Measurements from ENCODE around the gene CLDN22.
"Not testable (repeated sequence)": the region's sequence is repeated elsewhere in the genome, so short reads cannot be mapped to it uniquely, and the experiment has no call there.

The CLDN22 gene

GRCh38 chr4:183326853-183327252, 6.8 kb upstream of the CLDN22 start:
- no peak overlapping the region for H3K27ac ChIP-seq
- no peak overlapping the region for H3K4me3 ChIP-seq

- H3K27ac ChIP-seq, H3K4me3 ChIP-seq: not testable (repeated sequence)
Observed at GRCh38 chr4:183326387-183326786, 6.3 kb upstream of the CLDN22 start.

DNA sequence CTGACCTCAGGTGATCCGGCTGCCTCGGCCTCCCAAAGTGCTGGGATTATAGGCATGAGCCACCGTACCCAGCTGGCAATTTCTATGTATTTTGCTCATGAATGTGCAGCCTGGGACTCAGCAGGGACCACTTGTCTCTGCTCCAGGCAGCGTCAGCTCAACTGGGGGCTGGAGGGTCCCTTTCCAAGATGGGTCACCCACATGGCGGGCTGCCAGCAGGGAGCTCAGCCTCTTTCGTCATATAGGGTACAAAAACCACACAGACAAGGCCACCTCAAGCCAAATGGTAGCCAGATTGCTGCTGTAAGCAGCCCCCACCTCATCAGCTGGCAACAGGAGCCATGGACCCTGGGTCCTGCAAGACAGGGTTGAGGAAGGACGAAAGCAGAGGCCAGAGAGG, 4.5 kb upstream of the CLDN22 start:
- no peak overlapping the region for H3K4me3 ChIP-seq
- H3K27ac ChIP-seq = no peak overlapping the region

GRCh38 chr4:183324056-183324455, 4.0 kb upstream of the CLDN22 start:
- not testable (repeated sequence) for H3K27ac ChIP-seq, H3K4me3 ChIP-seq

DNA sequence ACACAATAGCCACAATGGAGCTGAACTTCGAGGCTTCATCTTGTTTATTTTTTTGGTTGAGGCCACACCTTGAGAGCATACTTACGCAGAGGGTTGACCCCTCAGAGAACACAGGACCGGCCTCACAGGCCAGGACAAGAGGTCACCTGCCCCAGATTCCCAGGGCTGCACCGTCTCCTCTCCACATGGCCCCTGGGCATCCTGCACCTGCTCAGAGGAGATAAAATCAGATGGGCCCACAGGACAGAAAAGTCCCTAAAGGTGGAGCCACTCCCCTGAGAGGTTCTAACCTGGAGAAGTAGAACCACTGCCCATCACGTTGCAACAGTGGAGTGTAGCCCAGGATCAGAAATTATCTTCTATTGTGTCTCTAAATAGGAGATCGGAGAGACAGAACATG, 3.2 kb upstream of the CLDN22 start:
- Histone ChIP-seq H3K27ac (no peak overlapping the region), H3K4me3 (no peak overlapping the region)

GRCh38 chr4:183322326-183322725, 2.2 kb upstream of the CLDN22 start, which contains the start of gene CLDN24:
CLDN24 (minus strand) TSS chr4:183322426; CDS start chr4:183322426, 0 bp downstream.
- H3K4me3 ChIP-seq = no peak within 1 kb of the TSS
- H3K27ac ChIP-seq = no peak within 1 kb of the TSS

GRCh38 chr4:183321516-183321915, 1.4 kb upstream of the CLDN22 start:
- no peak overlapping the region for H3K4me3 ChIP-seq
- no peak overlapping the region for H3K27ac ChIP-seq

DNA sequence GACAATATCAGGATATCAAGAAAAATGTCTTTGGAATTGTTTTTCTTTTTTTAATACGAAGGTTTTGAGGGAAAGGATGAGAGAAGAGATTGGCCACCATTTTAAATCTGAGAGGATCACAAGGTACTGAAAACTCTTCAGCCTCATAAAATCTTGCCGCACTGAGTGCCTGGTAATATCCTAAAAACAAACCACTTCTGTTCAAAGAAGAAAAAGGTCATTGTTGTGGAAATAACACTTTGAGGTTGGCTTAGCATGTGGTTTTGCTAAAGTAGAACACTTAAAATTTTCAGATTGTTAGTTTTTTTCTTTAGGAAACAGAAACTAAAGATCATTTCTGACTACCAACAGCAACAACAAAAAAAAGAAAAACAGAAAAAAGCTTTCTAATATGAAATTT, 1.0 kb upstream of the CLDN22 start:
- Histone ChIP-seq H3K27ac (no peak overlapping the region), H3K4me3 (no peak overlapping the region)

DNA sequence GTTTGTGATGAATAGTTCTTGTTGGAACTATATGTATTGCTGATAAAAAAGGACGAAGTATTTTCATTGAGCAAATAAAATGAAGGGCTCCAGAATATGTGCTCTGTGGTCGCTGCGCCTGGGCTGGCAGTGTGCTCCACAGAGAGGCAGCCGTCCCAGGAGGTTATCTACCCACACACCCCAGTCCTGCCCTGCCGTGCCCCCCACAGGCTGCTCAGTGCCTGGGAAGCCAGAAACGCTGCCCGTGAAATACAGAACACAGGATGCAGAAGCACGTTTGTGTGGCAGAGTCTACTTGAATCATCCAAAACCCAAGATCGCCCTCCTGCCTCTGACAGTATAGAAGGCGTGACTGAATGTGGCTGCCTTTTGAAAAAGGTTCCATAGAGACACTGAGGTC, 1.4 kb downstream of the CLDN22 start:
- no peak overlapping the region for H3K4me3 ChIP-seq

DNA sequence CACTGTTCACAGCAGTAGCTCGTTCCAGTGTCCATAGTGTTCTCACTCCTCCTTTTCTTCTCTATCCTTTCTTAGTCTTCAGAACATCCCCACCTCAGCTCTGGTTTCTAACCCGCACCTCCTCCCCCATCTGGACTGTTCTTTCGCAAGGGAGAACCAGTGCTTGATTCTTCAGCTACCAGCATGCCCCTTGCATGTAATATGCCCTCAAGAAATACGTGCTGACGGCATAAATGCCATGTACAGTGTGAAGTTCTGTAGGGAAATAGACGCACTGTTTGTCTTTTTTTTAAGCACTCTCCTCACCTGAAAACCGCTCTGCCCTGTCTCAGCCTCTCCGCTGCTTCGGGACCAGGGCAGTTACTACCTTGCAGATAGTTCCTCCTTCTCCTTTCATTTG, 5.3 kb downstream of the CLDN22 start:
- Histone ChIP-seq H3K27ac (no peak overlapping the region), H3K4me3 (no peak overlapping the region)

More for the DNA sequence above, 1.4 kb downstream of the CLDN22 start:
- H3K27ac ChIP-seq = no peak overlapping the region

DNA sequence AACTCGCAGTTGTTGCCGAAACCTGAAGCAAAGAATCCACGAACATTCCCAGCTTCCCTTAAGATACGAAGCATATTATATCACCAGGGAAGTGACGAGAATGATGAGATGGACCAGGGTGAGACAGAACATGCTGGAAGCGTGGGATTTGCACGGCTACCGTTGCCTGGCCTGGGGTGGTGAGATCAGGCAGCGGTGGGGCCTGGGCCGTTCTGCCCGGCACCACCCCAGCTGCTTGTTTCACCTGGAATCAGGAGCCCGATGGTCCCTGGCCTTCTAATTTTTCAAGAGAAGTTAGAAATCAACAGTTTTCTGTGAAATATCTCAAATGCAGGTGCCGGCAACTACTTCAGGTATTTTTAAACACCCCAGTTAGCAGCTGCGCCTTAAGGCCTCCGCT, 5.7 kb downstream of the CLDN22 start:
- no peak overlapping the region for H3K4me3 ChIP-seq
- H3K27ac ChIP-seq = no peak overlapping the region

DNA sequence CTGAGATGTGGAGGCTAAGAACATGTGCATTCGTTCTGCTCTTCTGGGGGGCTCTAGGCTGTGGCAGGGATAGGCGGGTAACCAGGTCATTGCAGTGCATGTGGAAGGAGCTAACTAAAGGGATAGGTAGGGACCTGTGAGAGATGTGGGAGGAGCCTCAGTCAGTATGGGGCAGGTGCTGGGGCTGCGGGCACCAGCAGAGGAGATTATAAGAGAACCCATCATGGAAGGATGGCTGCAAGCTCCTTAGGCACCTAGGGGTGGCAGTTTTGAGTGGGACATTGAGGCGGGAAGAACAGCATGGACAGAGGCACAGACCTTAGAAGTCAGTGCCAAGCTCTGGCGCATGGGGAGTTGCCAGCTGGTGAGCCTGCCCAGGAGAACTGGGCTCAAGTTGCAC, 7.2 kb downstream of the CLDN22 start:
- Histone ChIP-seq H3K27ac (no peak overlapping the region), H3K4me3 (no peak overlapping the region)

- Histone ChIP-seq H3K4me3 (no peak overlapping the region), H3K27ac (no peak overlapping the region)
Observed at GRCh38 chr4:183306811-183307210, 13.3 kb downstream of the CLDN22 start.

- no peak overlapping the region for H3K27ac ChIP-seq
Observed at GRCh38 chr4:183304538-183304937, 15.5 kb downstream of the CLDN22 start.

DNA sequence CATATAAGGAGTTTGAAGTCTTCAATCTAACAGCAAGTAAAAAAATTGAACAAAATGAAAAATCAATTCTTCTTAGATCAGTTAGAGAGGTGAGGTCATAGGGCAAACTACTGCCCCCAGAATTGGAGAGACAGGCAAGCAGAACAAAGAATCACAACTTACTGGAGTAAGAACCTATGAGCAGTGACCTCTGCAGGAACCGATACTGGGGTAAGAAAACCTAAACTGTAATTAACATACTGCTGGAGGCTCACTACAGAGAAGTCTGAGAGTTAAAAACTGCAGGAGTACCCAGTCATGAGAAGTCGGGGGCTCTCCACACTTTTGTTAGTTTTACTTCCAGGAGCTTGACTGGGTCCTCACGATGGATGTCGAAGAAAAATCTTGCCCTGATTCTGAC, 16.0 kb downstream of the CLDN22 start:
- Histone ChIP-seq H3K4me3 (no peak overlapping the region), H3K27ac (no peak overlapping the region)

More at GRCh38 chr4:183304538-183304937, 15.5 kb downstream of the CLDN22 start:
- no peak overlapping the region for H3K4me3 ChIP-seq

DNA sequence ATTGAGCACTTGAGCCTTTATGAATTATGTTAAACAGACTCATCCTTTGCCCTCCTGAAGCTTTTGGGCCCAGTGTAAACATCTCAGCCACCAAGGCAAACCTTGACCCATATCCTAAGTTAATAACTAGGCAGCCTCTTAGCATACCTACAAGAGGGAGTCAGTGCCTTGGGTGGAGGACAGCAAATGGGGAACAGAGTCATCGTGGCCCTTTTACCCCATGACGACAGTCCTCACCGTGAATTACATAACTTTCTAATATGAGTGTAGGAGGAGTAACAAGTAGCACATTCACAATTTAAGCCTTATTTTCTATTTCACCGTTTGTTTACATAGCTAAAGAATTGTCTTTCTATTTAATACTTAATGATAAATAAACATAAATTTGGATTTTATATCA, 16.8 kb downstream of the CLDN22 start:
- Histone ChIP-seq H3K4me3 (no peak overlapping the region), H3K27ac (no peak overlapping the region)

DNA sequence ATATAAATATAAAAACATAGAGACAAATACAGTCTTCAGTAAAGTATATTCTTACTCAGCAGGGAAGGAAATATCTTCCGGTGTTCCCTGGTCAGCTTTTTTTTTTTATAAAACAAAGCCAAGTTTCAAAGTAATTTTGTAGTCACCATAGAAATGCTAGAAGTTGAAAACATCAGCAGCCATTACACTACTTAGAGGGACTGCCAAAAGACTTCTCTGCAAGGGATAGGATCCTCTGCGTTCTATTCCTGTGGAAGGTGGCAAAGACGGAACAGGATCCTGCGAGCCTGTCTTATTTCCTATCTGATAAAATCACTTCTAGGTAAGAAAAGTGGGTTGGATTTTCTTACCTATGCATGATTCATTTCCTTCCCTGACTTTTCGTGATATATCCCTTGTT, 19.4 kb downstream of the CLDN22 start:
- Histone ChIP-seq H3K4me3 (no peak overlapping the region), H3K27ac (no peak overlapping the region)

GRCh38 chr4:183300070-183300469, 20.0 kb downstream of the CLDN22 start:
- no peak overlapping the region for H3K4me3 ChIP-seq
- no peak overlapping the region for H3K27ac ChIP-seq

- H3K27ac ChIP-seq = no peak overlapping the region
- H3K4me3 ChIP-seq = no peak overlapping the region
Observed at GRCh38 chr4:183299464-183299863, 20.6 kb downstream of the CLDN22 start.

- Histone ChIP-seq H3K4me3 (no peak overlapping the region), H3K27ac (no peak overlapping the region)
Observed at GRCh38 chr4:183297675-183298074, 22.4 kb downstream of the CLDN22 start.

DNA sequence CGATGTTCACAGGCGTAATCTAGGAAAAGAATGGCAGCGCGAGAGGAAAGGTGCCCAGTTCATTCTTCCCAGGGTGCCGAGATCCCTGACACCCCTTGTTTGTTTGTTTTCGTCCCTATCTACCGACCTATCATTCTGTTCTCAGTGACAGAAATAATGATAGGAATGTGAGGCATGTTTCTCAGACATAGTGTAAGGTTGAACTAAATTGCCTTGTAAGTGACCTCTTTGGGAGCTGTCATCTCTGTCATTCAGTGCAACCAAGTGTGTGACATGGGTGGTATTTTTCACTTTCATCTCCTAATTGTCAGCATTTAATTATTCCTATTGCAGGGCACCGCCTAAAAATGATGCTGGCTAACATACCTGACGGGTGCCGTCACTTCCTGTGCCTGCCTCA, 24.4 kb downstream of the CLDN22 start:
- Histone ChIP-seq H3K27ac (no peak overlapping the region), H3K4me3 (no peak overlapping the region)

GRCh38 chr4:183291070-183291469, 29.0 kb downstream of the CLDN22 start:
- no peak overlapping the region for H3K4me3 ChIP-seq
- H3K27ac ChIP-seq = no peak overlapping the region

DNA sequence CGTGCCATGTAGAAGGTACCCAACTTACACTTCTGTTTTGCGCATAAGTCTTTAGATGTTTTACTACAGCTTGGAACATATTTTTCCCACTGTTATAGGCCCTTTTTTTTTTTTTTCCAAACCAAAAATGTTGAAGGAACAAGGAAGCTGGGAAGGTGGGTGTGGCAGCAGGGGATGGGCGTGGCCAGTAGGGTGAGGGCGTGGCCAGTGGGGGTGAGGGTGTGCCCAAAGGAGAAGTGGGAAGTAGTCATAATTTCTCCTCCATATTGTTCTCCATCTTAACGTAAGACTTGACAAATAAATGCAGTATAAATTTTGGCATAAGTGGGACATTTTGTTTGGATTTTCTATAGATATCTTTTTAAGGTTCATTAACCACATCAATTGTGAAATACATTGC, 30.4 kb downstream of the CLDN22 start:
- H3K4me3 ChIP-seq = no peak overlapping the region
- H3K27ac ChIP-seq = no peak overlapping the region
